CD4-positive, alpha-beta T cell treated with Interleukin-15 for 4 hours (primary cell): ENCODE measurements around the gene DENND5A.

Experiments
- DNase-seq: peaks from one replicate; pipeline ENCODE4 v3.0.0-alpha.2; 2020; ENCODE audit warnings: low spot score

DENND5A gene

GRCh38 chr11:9265211-9266131, at the start of gene DENND5A:
DENND5A (minus strand) TSS chr11:9265350; CDS start chr11:9265069, 281 bp downstream.
- DNase-seq, result peak; percentile 56

GRCh38 chr11:9314291-9315077, 49.3 kb upstream of the DENND5A start, which contains the start of gene TMEM41B:
TMEM41B (minus strand) TSS chr11:9314593; CDS start chr11:9314441, 152 bp downstream.
- DNase-seq, result peak; percentile 98

GRCh38 chr11:9313648-9314290, 48.6 kb upstream of the DENND5A start:
- DNase-seq, result peak; percentile 12

- no peak for DNase-seq
These were observed 45.4 kb upstream of the DENND5A start for GRCh38 chr11:9310485-9311090.

- no peak for DNase-seq
These were observed 39.0 kb upstream of the DENND5A start for GRCh38 chr11:9304178-9304577.

GRCh38 chr11:9302448-9302847, 37.3 kb upstream of the DENND5A start:
- DNase-seq, result no peak

GRCh38 chr11:9301720-9302119, 36.6 kb upstream of the DENND5A start:
- no peak for DNase-seq

GRCh38 chr11:9293646-9294045, 28.5 kb upstream of the DENND5A start:
- DNase-seq, result no peak

GRCh38 chr11:9285850-9286587, 20.9 kb upstream of the DENND5A start:
- DNase-seq, result no peak

- DNase-seq, result peak; percentile 58
These were observed 15.6 kb upstream of the DENND5A start for GRCh38 chr11:9280655-9281301.

GRCh38 chr11:9277176-9277575, 12.0 kb upstream of the DENND5A start:
- no peak for DNase-seq

GRCh38 chr11:9276571-9276970, 11.4 kb upstream of the DENND5A start:
- DNase-seq, result no peak

- DNase-seq, result no peak
These were observed 9.5 kb upstream of the DENND5A start for GRCh38 chr11:9274499-9275258.

GRCh38 chr11:9273376-9274336, 8.5 kb upstream of the DENND5A start:
- no peak for DNase-seq

GRCh38 chr11:9269492-9270013, 4.4 kb upstream of the DENND5A start:
- no peak for DNase-seq

- DNase-seq, result no peak
These were observed 2.5 kb upstream of the DENND5A start for GRCh38 chr11:9267680-9268079.

- DNase-seq, result no peak
These were observed 1.8 kb upstream of the DENND5A start for GRCh38 chr11:9266926-9267325.

- no peak for DNase-seq
These were observed 1.1 kb upstream of the DENND5A start for GRCh38 chr11:9266132-9266736.
